Fibroblast of skin of left quadriceps (primary cell): Measurements from ENCODE around the gene MSN.
"Not testable (repeated sequence)": the region's sequence is repeated elsewhere in the genome, so short reads cannot be mapped to it uniquely, and the experiment has no call there.

ENCODE experiments used
- DNase-seq, 2 experiments: peaks; one replicate each; pipeline ENCODE4 v3.0.0-alpha.2; 2013; ENCODE audit warnings: low read depth in 2 of 2

Gene MSN

GRCh38 chrX:65667503-65668376, at the start of gene MSN:
MSN (plus strand) TSS chrX:65667654; CDS start chrX:65667842, 188 bp downstream.
- no peak for DNase-seq

- not testable (repeated sequence) for DNase-seq
These were observed 47.3 kb upstream of the MSN start for GRCh38 chrX:65620096-65620705.

- no peak for DNase-seq
These were observed 36.7 kb upstream of the MSN start for GRCh38 chrX:65630771-65631170.

- DNase-seq: no peak
These were observed 33.6 kb upstream of the MSN start for GRCh38 chrX:65633826-65634225.

- no peak for DNase-seq
These were observed 32.7 kb upstream of the MSN start for GRCh38 chrX:65634732-65635131.

GRCh38 chrX:65635378-65635777, 32.1 kb upstream of the MSN start:
- no peak for DNase-seq

GRCh38 chrX:65635822-65636221, 31.6 kb upstream of the MSN start:
- DNase-seq: no peak

- DNase-seq: not testable (repeated sequence)
These were observed 31.2 kb upstream of the MSN start for GRCh38 chrX:65636261-65636660.

- DNase-seq: no peak
These were observed 30.1 kb upstream of the MSN start for GRCh38 chrX:65637335-65637734.

GRCh38 chrX:65642914-65643491, 24.5 kb upstream of the MSN start:
- no peak for DNase-seq

GRCh38 chrX:65643531-65644052, 23.9 kb upstream of the MSN start:
- no peak for DNase-seq

- peak; percentile 52 to 56 for DNase-seq
These were observed 22.7 kb upstream of the MSN start for GRCh38 chrX:65644621-65645289.

- no peak for DNase-seq
These were observed 19.7 kb upstream of the MSN start for GRCh38 chrX:65647801-65648200.

- DNase-seq: no peak
These were observed 15.4 kb upstream of the MSN start for GRCh38 chrX:65652098-65652497.

GRCh38 chrX:65657009-65657441, 10.4 kb upstream of the MSN start:
- DNase-seq: not testable (repeated sequence)

- DNase-seq: no peak
These were observed 9.8 kb upstream of the MSN start for GRCh38 chrX:65657659-65658058.

- no peak for DNase-seq
These were observed 9.2 kb upstream of the MSN start for GRCh38 chrX:65658229-65658628.

- no peak for DNase-seq
These were observed 324 bp upstream of the MSN start for GRCh38 chrX:65667157-65667502.

- DNase-seq: peak; percentile 62 to 64
These were observed 1.2 kb downstream of the MSN start for GRCh38 chrX:65668377-65669310.

GRCh38 chrX:65671286-65671685, 3.8 kb downstream of the MSN start:
- DNase-seq: no peak

GRCh38 chrX:65671966-65672365, 4.5 kb downstream of the MSN start:
- no peak for DNase-seq
